Measurements from ENCODE around the gene GARS1. TPM values are rescaled to one million over a fixed set of nuclear protein-coding genes. Genes with fewer than 3 reads are reported as not detected.

GARS1 gene
- total and polyA plus RNA-seq, 9 of the 15 experiments (the other 6 are each of a cell fraction or from before 2014, with no cell fraction given) = 142 to 769 (median 272) TPM

- no peaks in the 10 kb centered on the region for H3K9me1 ChIP-seq (ENCODE audit: control insufficient read depth, insufficient read depth, low read length)
- BruUV-seq (replicated peaks) = no TSS peak
- ChIA-PET POLR2A (interaction anchor here (1.6 kb wide), 1 partner anchor 8 kb away, joined by 4 read pairs; no protein-coding TSS in a partner anchor), CTCF (ENCODE audit: low intra/inter-chr PET ratio) (no interaction called here)
- intact Hi-C loops (cut with micrococcal nuclease) (no loop called here), in situ Hi-C loops (cut with MboI) (loop anchor here (5.0 kb wide), 1 partner anchor 288 kb away; no protein-coding TSS in a partner anchor)
- no peak overlapping the region for H2AFZ ChIP-seq (ENCODE audit: low read depth, low read length)
- no peaks in the 10 kb centered on the region for H3K27me3 ChIP-seq (ENCODE audit: control insufficient read depth in 2 of 2, insufficient read depth in 2 of 2, low read length in 2 of 2)
- no peaks in the 10 kb centered on the region for H3K79me2 ChIP-seq (ENCODE audit: control insufficient read depth, insufficient read depth, low read length)
- no peaks in the 10 kb centered on the region for H3K9me3 ChIP-seq (replicated peaks; ENCODE audit: control insufficient read depth, insufficient read depth, low read depth, low read length)
- ATAC-seq = no peak
- no peak for FAIRE-seq
- no peak overlapping the region for H3K9ac ChIP-seq (ENCODE audit: insufficient read depth in 1 of 2, low read depth in 2 of 2, low read length in 2 of 2)
- H3K27ac ChIP-seq (ENCODE audit: extremely low read depth, low read depth, low read length) = no peak overlapping the region
- H3K4me1 ChIP-seq (replicated peaks in 1 of 2; ENCODE audit: control insufficient read depth in 2 of 2, insufficient read depth in 2 of 2, low read length in 2 of 2) = peaks cover 0 to 1% of the 10 kb centered on the region in 2 experiments; a peak in 3 of 5 replicates
- H3K36me3 ChIP-seq (ENCODE audit: control insufficient read depth, insufficient read depth, low read length) = no peaks in the 10 kb centered on the region
- no peak overlapping the region for H3K4me2 ChIP-seq (ENCODE audit: insufficient read depth, low read length)
- H4K20me1 ChIP-seq (replicated peaks; ENCODE audit: control insufficient read depth, insufficient read depth, low read length) = no peaks in the 10 kb centered on the region; the same call in 1 of the 2 replicates
- no peak for DNase-seq (ENCODE audit: extremely low read depth in 1 of 4, low spot score in 3 of 4)
- H3K4me3 ChIP-seq = no peak overlapping the region
- 56% methylated on average over 2 of the region's 2 CpGs for WGBS (ENCODE audit: insufficient coverage, low coverage, missing lambda C conversion rate)
- TF ChIP-seq RBM34 (IDR thresholded peaks at IDR 0.05; ENCODE audit: borderline replicate concordance, insufficient read depth, low read length) (no peak), ZNF778 (CRISPR knock-in tag; IDR thresholded peaks at IDR 0.05) (no peak), NR0B1 (IDR thresholded peaks at IDR 0.05; ENCODE audit: partially characterized antibody) (no peak), NR2F6 (CRISPR knock-in tag; IDR thresholded peaks at IDR 0.05) (no peak), ZNF707 (CRISPR knock-in tag; conservative IDR thresholded peaks at IDR 0.05) (no peak), ETV5 (CRISPR knock-in tag; IDR thresholded peaks at IDR 0.05; ENCODE audit: low read depth) (no peak), IFI16 (CRISPR knock-in tag; IDR thresholded peaks at IDR 0.05) (no peak)
These were observed 39.2 kb upstream of the GARS1 start for GRCh38 chr7:30555525-30555924.
